GM19240 (cell line): ENCODE results near the gene GJB5.

Source experiments
- DNase-seq: peaks from one replicate; pipeline ENCODE4 v3.0.0; 2011; ENCODE audit warnings: low spot score; ENCODE audit not compliant: insufficient read length

GJB5 gene

GRCh38 chr1:34776911-34777310 is 22.1 kb downstream of the GJB5 start:
- DNase-seq: no peak

GRCh38 chr1:34777519-34778321 is 22.9 kb downstream of the GJB5 start:
- no peak for DNase-seq

GRCh38 chr1:34778381-34778780 is 23.5 kb downstream of the GJB5 start:
- no peak for DNase-seq

GRCh38 chr1:34779005-34779404 is 24.2 kb downstream of the GJB5 start:
- no peak for DNase-seq

GRCh38 chr1:34779526-34779925 is 24.7 kb downstream of the GJB5 start:
- no peak for DNase-seq

- DNase-seq: no peak
Measured at GRCh38 chr1:34779962-34780361, 25.1 kb downstream of the GJB5 start.

GRCh38 chr1:34780528-34780927 is 25.7 kb downstream of the GJB5 start:
- DNase-seq: no peak

GRCh38 chr1:34781071-34781843 is 26.4 kb downstream of the GJB5 start, which contains the start of gene GJB3:
Gene GJB3, plus strand, starts transcription at chr1:34781214. Its CDS starts 3,549 bp downstream, at chr1:34784763.
- DNase-seq: no peak

- DNase-seq: no peak
Measured at GRCh38 chr1:34781844-34782391, 27.1 kb downstream of the GJB5 start.

- DNase-seq: no peak
Measured at GRCh38 chr1:34784751-34785221, 29.9 kb downstream of the GJB5 start.

- no peak for DNase-seq
Measured at GRCh38 chr1:34785231-34785874, 30.5 kb downstream of the GJB5 start.

GRCh38 chr1:34785875-34786470 is 31.1 kb downstream of the GJB5 start:
- DNase-seq: no peak

- peak; percentile 70 for DNase-seq
Measured at GRCh38 chr1:34786521-34787325, 31.9 kb downstream of the GJB5 start.

GRCh38 chr1:34787461-34788420 is 32.9 kb downstream of the GJB5 start:
- DNase-seq: no peak

- no peak for DNase-seq
Measured at GRCh38 chr1:34790985-34791384, 36.1 kb downstream of the GJB5 start.

- DNase-seq: no peak
Measured at GRCh38 chr1:34792424-34792823, 37.6 kb downstream of the GJB5 start.

- no peak for DNase-seq
Measured at GRCh38 chr1:34792868-34793727, 38.3 kb downstream of the GJB5 start, which contains the start of gene GJA4. Gene GJA4, plus strand, starts transcription at chr1:34792999. Its CDS starts 1,215 bp downstream, at chr1:34794214.
